ENCODE data around the gene PRELP. TPM values are rescaled to one million over a fixed set of nuclear protein-coding genes. Genes with fewer than 3 reads are reported as not detected.

The PRELP gene
- total and polyA plus RNA-seq, 10 of the 15 experiments (the other 5 are each of a cell fraction or from before 2014, with no cell fraction given): 0.03 to 0.05 TPM; not detected in 8

- no peak within 1 kb of the TSS for H3K4me3 ChIP-seq
- no peak within 1 kb of the TSS for H3K27ac ChIP-seq (ENCODE audit: control insufficient read depth, insufficient read depth)
- H3K36me3 ChIP-seq (ENCODE audit: control insufficient read depth in 2 of 2, insufficient read depth in 2 of 2, low read length in 1 of 2): no peaks in the 10 kb centered on the region
- ATAC-seq (no peak), DNase-seq (ENCODE audit: low read depth, low spot score) (no peak), FAIRE-seq (no peak)
- no TSS peak for BruUV-seq (replicated peaks)
- peaks cover 0 to 8% of the 10 kb centered on the region in 2 experiments; a peak in 3 of 4 replicates for H3K27me3 ChIP-seq (replicated peaks in 1 of 2; ENCODE audit: control insufficient read depth in 2 of 2, insufficient read depth in 2 of 2, low read length in 1 of 2)
- no peak within 1 kb of the TSS for H3K4me2 ChIP-seq (ENCODE audit: control insufficient read depth, insufficient read depth)
- no peak within 1 kb of the TSS for H2AFZ ChIP-seq (ENCODE audit: control insufficient read depth, low read depth, low read length)
- H4K20me1 ChIP-seq (ENCODE audit: control insufficient read depth, insufficient read depth): no peaks in the 10 kb centered on the region
- no peak for TF ChIP-seq PKNOX1 (IDR thresholded peaks at IDR 0.05)
- no peak for TF ChIP-seq EP300 (IDR thresholded peaks at IDR 0.05; ENCODE audit: borderline replicate concordance in 1 of 2, control insufficient read depth in 1 of 2, low read depth in 2 of 2, low read length in 2 of 2)
- TF ChIP-seq REST (IDR thresholded peaks at IDR 0.05; ENCODE audit: low read depth, low read length): no peak
- no peak for TF ChIP-seq RB1 (IDR thresholded peaks at IDR 0.05; ENCODE audit: borderline replicate concordance)
- TF ChIP-seq ZNF384 (IDR thresholded peaks at IDR 0.05; ENCODE audit: borderline replicate concordance, low read depth, low read length): no peak
- TF ChIP-seq, protein P1, sequence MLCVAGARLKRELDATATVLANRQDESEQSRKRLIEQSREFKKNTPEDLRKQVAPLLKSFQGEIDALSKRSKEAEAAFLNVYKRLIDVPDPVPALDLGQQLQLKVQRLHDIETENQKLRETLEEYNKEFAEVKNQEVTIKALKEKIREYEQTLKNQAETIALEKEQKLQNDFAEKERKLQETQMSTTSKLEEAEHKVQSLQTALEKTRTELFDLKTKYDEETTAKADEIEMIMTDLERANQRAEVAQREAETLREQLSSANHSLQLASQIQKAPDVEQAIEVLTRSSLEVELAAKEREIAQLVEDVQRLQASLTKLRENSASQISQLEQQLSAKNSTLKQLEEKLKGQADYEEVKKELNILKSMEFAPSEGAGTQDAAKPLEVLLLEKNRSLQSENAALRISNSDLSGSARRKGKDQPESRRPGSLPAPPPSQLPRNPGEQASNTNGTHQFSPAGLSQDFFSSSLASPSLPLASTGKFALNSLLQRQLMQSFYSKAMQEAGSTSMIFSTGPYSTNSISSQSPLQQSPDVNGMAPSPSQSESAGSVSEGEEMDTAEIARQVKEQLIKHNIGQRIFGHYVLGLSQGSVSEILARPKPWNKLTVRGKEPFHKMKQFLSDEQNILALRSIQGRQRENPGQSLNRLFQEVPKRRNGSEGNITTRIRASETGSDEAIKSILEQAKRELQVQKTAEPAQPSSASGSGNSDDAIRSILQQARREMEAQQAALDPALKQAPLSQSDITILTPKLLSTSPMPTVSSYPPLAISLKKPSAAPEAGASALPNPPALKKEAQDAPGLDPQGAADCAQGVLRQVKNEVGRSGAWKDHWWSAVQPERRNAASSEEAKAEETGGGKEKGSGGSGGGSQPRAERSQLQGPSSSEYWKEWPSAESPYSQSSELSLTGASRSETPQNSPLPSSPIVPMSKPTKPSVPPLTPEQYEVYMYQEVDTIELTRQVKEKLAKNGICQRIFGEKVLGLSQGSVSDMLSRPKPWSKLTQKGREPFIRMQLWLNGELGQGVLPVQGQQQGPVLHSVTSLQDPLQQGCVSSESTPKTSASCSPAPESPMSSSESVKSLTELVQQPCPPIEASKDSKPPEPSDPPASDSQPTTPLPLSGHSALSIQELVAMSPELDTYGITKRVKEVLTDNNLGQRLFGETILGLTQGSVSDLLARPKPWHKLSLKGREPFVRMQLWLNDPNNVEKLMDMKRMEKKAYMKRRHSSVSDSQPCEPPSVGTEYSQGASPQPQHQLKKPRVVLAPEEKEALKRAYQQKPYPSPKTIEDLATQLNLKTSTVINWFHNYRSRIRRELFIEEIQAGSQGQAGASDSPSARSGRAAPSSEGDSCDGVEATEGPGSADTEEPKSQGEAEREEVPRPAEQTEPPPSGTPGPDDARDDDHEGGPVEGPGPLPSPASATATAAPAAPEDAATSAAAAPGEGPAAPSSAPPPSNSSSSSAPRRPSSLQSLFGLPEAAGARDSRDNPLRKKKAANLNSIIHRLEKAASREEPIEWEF (IDR thresholded peaks at IDR 0.05; ENCODE audit: insufficient replicate concordance, low read depth, low read length): no peak
- no peak for TF ChIP-seq SIX5 (IDR thresholded peaks at IDR 0.05; ENCODE audit: low read depth, low read length, severe bottlenecking)
- RAD21 ChIA-PET (ENCODE audit: unreplicated experiment): interaction anchor here (0.6 to 1.2 kb wide), 2 partner anchors 208 to 226 kb away, joined by 3 to 4 read pairs; no protein-coding TSS in a partner anchor
- WGBS (ENCODE audit: insufficient coverage, insufficient replicate concordance, low lambda C conversion rate, missing lambda C conversion rate): 32% methylated on average over 5 of the region's 5 CpGs
- CTCF ChIA-PET: interaction anchor here (0.8 to 2.8 kb wide), 8 partner anchors 9 to 455 kb away, joined by 3 to 12 read pairs (median 4); no protein-coding TSS in a partner anchor
- intact Hi-C loops (cut with micrococcal nuclease; ENCODE audit: unreplicated experiment) (no loop called here), in situ Hi-C loops (cut with MboI) (no loop called here)
- H3K9me3 ChIP-seq (replicated peaks; ENCODE audit: control insufficient read depth, insufficient read depth, low read length): no peaks in the 10 kb centered on the region
- no peaks in the 10 kb centered on the region for H3K79me2 ChIP-seq (ENCODE audit: control insufficient read depth, insufficient read depth, low read length)
- H3K9ac ChIP-seq (ENCODE audit: control insufficient read depth, insufficient read depth, low read length): no peak within 1 kb of the TSS
- SMC1A ChIA-PET (ENCODE audit: uncharacterized antibody, unreplicated experiment): interaction anchor here (0.6 to 1.4 kb wide), 5 partner anchors 10 to 208 kb away, joined by 3 to 4 read pairs (median 3); no protein-coding TSS in a partner anchor
- H3K4me1 ChIP-seq (ENCODE audit: control insufficient read depth, insufficient read depth, low read length): no peaks in the 10 kb centered on the region
- POLR2A ChIA-PET: no interaction called here
Measured at GRCh38 chr1:203493901-203494300, 18.3 kb downstream of the PRELP start, which contains the start of gene OPTC. TSS of gene OPTC (plus strand) at chr1:203494153. CDS start at chr1:203496006, 1,853 bp downstream.

All from GM12878 (cell line).